Right lobe of liver (tissue), 6 donors: ENCODE measurements around the gene IL19. TPM values are rescaled to one million over a fixed set of nuclear protein-coding genes. Genes with fewer than 3 reads are reported as not detected.

ENCODE experiments used
- ATAC-seq, 4 donors: fragments of 200-7000 bp; cut with Tn5 transposase; one replicate each; pipeline ENCODE4 v1.9.1; 2020; ENCODE audit warnings: mild to moderate bottlenecking in 4 of 4, moderate library complexity in 4 of 4
- DNase-seq, 3 donors: peaks; one replicate each; pipeline ENCODE4 v3.0.0-alpha.2; 2020
- H3K27ac ChIP-seq, 3 donors: fragments of 200-600 bp; one replicate each; pipeline ENCODE4 v1.8.0; 2022
- H3K27me3 ChIP-seq, 2 donors: fragments of 200-600 bp; one replicate each; pipeline ENCODE4 v1.8.0; 2022
- H3K36me3 ChIP-seq, 4 donors: fragments of 200-600 bp; sonication (generic) in 1 of 4; one replicate each; pipeline versions ENCODE4 v1.5.1 to v1.8.0; 2017 to 2022; ENCODE audit warnings: control low read depth in 1 of 4
- H3K4me1 ChIP-seq, 4 donors: fragments of 200-600 bp; sonication (generic) in 1 of 4; one replicate each; pipeline versions ENCODE4 v1.5.1 to v1.8.0; 2017 to 2022; ENCODE audit warnings: control low read depth in 1 of 4
- H3K4me3 ChIP-seq, 3 donors: fragments of 200-600 bp; one replicate each; pipeline ENCODE4 v1.8.0; 2022
- H3K9me3 ChIP-seq, 4 donors: fragments of 200-600 bp; sonication (generic) in 1 of 4; one replicate each; pipeline versions ENCODE4 v1.5.1 to v1.8.0; 2017 to 2022; ENCODE audit warnings: control low read depth in 1 of 4
- POLR2A ChIP-seq: fragments of 450-650 bp; IDR thresholded peaks from one replicate; pipeline ENCODE4 v1.6.1; 2017; ENCODE audit warnings: antibody characterized with exemption, mild to moderate bottlenecking
- WGBS: methylation state at CpG from one replicate; pipeline ENCODE4 v1.1.6; 2018; ENCODE audit warnings: low coverage, low lambda C conversion rate; ENCODE audit not compliant: insufficient coverage; ENCODE audit errors: missing lambda C conversion rate; 5-methylcytosine and 5-hydroxymethylcytosine counted together
- intact Hi-C, 2 donors: fragments of 100-400 bp; cut with DNase I; formaldehyde crosslinking; loops; one replicate each; pipeline versions ENCODE4 v1.11.2 to v1.14.1; 2022
- long read RNA-seq: library from polyadenylated mRNA; unstranded; transcript quantifications from one replicate; pipeline ENCODE4 v2.0.0, GENCODE V29; 2019
- total RNA-seq, 6 experiments: library from RNA; depleted of rRNA in 2 of 6; stranded (reverse); fragments of >200 nt in 2 of 6; fragmentation: NEBNext Ultra II Directional in 3 of 6; extraction: Animal tissue kit (Norgen Biotek cat#: 25700) in 3 of 6; gene quantifications; one replicate each; pipeline versions ENCODE4 v1.1.0 to v1.2.4, GENCODE V29; 2016 to 2023
- TF ChIP-seq, protein P1 (sequence below), 4 donors: fragments of 200-600 bp in 3 of 4; fragments of 450-650 bp in 1 of 4; IDR thresholded peaks; one replicate each; pipeline versions ENCODE4 v1.5.1 to v1.8.0; 2016 to 2022; ENCODE audit warnings: antibody characterized with exemption in 4 of 4, mild to moderate bottlenecking in 2 of 4
- donor health status: DM: no; HTN: yes; CAD: no.
- donor health status: DM: no; HTN: no; CAD: no.
- donor health status: DM: no; HTN: no; CAD: no.
- donor health status: DM: no; HTN: yes; CAD: no.
- donor health status: DM: no; HTN: yes; CAD: no.

Gene IL19, protein sequence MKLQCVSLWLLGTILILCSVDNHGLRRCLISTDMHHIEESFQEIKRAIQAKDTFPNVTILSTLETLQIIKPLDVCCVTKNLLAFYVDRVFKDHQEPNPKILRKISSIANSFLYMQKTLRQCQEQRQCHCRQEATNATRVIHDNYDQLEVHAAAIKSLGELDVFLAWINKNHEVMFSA
- not detected for total RNA-seq
- long read RNA-seq: 0 reads

GRCh38 chr1:206770531-206771337 lies at the start of gene IL19:
Gene IL19 (plus strand): TSS chr1:206770773. CDS start chr1:206836663, 65,890 bp downstream.
- Histone ChIP-seq H3K4me1 (no peaks in the 10 kb centered on the region), H3K27ac (no peak within 1 kb of the TSS), H3K9me3 (no peaks in the 10 kb centered on the region), H3K36me3 (no peaks in the 10 kb centered on the region), H3K27me3 (no peaks in the 10 kb centered on the region), H3K4me3 (no peak within 1 kb of the TSS)
- DNase-seq (no peak), ATAC-seq (peak; percentile 38 to 53 (median 48))
- TF ChIP-seq, protein P1, sequence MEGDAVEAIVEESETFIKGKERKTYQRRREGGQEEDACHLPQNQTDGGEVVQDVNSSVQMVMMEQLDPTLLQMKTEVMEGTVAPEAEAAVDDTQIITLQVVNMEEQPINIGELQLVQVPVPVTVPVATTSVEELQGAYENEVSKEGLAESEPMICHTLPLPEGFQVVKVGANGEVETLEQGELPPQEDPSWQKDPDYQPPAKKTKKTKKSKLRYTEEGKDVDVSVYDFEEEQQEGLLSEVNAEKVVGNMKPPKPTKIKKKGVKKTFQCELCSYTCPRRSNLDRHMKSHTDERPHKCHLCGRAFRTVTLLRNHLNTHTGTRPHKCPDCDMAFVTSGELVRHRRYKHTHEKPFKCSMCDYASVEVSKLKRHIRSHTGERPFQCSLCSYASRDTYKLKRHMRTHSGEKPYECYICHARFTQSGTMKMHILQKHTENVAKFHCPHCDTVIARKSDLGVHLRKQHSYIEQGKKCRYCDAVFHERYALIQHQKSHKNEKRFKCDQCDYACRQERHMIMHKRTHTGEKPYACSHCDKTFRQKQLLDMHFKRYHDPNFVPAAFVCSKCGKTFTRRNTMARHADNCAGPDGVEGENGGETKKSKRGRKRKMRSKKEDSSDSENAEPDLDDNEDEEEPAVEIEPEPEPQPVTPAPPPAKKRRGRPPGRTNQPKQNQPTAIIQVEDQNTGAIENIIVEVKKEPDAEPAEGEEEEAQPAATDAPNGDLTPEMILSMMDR (IDR thresholded peaks at IDR 0.05): no peak
- peak; percentile 13 for TF ChIP-seq POLR2A
- intact Hi-C loops: no loop called here
- 47% methylated on average over 6 of the region's 9 CpGs for WGBS

DNA sequence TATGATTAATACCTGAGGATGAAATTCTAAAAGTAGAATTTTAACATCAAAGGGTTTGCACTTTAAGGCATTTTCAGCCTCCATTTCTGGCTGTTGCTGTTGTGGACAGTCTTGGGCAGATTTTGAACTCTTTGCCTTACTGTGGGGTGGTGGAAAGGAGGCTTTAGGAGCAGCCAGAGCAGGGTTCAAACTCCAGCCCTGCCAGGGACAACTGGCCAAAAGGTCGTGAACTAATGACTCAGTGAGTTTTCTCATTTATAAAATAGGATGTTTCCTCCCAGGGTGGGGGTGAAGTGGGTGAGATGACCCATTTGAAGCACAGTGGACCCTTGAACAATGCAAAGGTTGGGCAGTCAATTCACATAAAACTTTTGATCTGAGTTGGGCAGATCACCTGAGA lies 49.1 kb upstream of the IL19 start:
- ATAC-seq (peak in 3 of 4 donors; percentile 37 to 42 (median 38)), DNase-seq (peak in 1 of 3 donors; percentile 58)
- intact Hi-C loops: no loop called here
- H3K27ac ChIP-seq: peak overlapping the region in 1 of 3 donors; percentile 95
- H3K27me3 ChIP-seq: no peaks in the 10 kb centered on the region
- no peaks in the 10 kb centered on the region for H3K36me3 ChIP-seq
- no peaks in the 10 kb centered on the region for H3K9me3 ChIP-seq
- TF ChIP-seq, protein P1 (IDR thresholded peaks at IDR 0.05): no peak
- no peak for TF ChIP-seq POLR2A
- 14% methylated on average over 1 of the region's 1 CpG for WGBS
- peaks cover 0 to 73% (median 28%) of the 10 kb centered on the region in 4 donors for H3K4me1 ChIP-seq
- H3K4me3 ChIP-seq: no peak overlapping the region

DNA sequence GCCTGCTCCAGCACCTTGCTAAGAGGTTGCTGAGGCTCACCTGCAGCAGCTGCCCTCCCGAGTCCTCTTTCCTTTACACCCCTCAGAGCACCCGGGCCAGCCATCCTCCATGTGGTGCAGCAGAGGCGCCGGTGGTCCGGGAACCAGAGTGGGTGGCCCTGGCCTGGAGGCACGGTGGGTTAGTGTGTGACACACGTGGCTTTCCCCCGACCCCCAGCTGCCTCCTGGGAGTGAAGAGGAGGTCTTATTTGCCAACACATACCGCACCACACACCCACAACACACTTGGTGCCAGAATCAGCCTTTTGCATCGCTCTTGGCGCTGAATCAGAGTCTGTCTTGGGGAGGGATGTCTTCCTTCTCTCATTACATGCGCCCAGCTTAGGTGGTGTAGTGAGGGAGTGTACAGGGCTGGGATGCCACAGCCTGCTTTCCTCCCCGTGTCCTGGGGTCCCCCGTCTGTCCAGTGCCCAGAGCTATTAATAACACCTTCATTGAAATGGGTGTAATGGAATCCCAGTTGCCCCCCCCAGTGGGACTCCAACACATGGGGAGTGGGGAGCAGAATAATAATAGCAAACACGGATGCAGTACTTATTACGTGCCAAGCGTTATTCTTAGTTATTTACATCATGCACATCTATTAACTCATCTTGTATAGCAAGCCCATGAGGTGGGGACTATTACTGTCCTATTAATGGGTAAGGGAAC lies 47.7 kb upstream of the IL19 start:
- Histone ChIP-seq H3K9me3 (no peaks in the 10 kb centered on the region), H3K36me3 (no peaks in the 10 kb centered on the region), H3K27me3 (no peaks in the 10 kb centered on the region), H3K4me3 (no peak overlapping the region), H3K4me1 (peaks cover 0 to 63% (median 24%) of the 10 kb centered on the region in 4 donors), H3K27ac (peak overlapping the region; percentile 67 to 95 (median 91))
- WGBS: 68% methylated on average over 9 of the region's 17 CpGs
- no peak for ATAC-seq
- DNase-seq: peak in 1 of 3 donors; percentile 49
- intact Hi-C loops: no loop called here
- TF ChIP-seq POLR2A: no peak
- TF ChIP-seq, protein P1 (IDR thresholded peaks at IDR 0.05): no peak

- Histone ChIP-seq H3K36me3 (no peaks in the 10 kb centered on the region), H3K4me1 (peaks cover 0 to 60% (median 24%) of the 10 kb centered on the region in 4 donors), H3K27me3 (no peaks in the 10 kb centered on the region), H3K9me3 (no peaks in the 10 kb centered on the region), H3K4me3 (no peak overlapping the region), H3K27ac (peak overlapping the region; percentile 67 to 95 (median 91))
- DNase-seq (no peak), ATAC-seq (peak in 3 of 4 donors; percentile 7 to 21 (median 16))
- intact Hi-C loops: no loop called here
- WGBS: 23% methylated on average over 4 of the region's 4 CpGs
- TF ChIP-seq POLR2A: no peak
- TF ChIP-seq, protein P1 (IDR thresholded peaks at IDR 0.05): no peak
Observed at GRCh38 chr1:206723462-206723804, 47.1 kb upstream of the IL19 start.
